Activated CD4-positive, alpha-beta T cell treated with anti-CD3 and anti-CD28 coated beads, Interleukin-2, amount 10 ng/mL, durations not matched to agents 7 days and 5 days (primary cell): ENCODE results near the gene PRSS56. TPM values are rescaled to one million over a fixed set of nuclear protein-coding genes. Genes with fewer than 3 reads are reported as not detected.
"Not testable (repeated sequence)": the region's sequence is repeated elsewhere in the genome, so short reads cannot be mapped to it uniquely, and the experiment has no call there.

ENCODE experiments used
- CTCF ChIA-PET: fragments of 350-600 bp; sonication (Branson Sonifier 250); formaldehyde crosslinking; loops from one replicate; lab custom pipeline; 2021; ENCODE audit warnings: antibody characterized with exemption; lab: Charles Lee
- POLR2A ChIA-PET: fragments of 350-600 bp; sonication (Branson Sonifier 250); formaldehyde crosslinking; loops from one replicate; lab custom pipeline; 2021; ENCODE audit warnings: antibody characterized with exemption; lab: Charles Lee
- DNase-seq: peaks from one replicate; pipeline ENCODE4 v3.0.0-alpha.2; 2020
- H3K27ac Mint-ChIP-seq: one replicate; pipeline ENCODE4 v1.8.0; 2021; ENCODE audit warnings: mild to moderate bottlenecking, moderate library complexity, mixed read lengths
- H3K27me3 Mint-ChIP-seq: one replicate; pipeline ENCODE4 v1.8.0; 2021; ENCODE audit warnings: mixed read lengths
- H3K36me3 Mint-ChIP-seq: one replicate; pipeline ENCODE4 v1.8.0; 2021; ENCODE audit warnings: low read depth, mixed read lengths
- H3K4me1 Mint-ChIP-seq: one replicate; pipeline ENCODE4 v1.8.0; 2021; ENCODE audit warnings: mixed read lengths
- H3K4me3 Mint-ChIP-seq: one replicate; pipeline ENCODE4 v1.8.0; 2021; ENCODE audit warnings: mild to moderate bottlenecking, moderate library complexity, mixed read lengths
- H3K9me3 Mint-ChIP-seq: one replicate; pipeline ENCODE4 v1.8.0; 2021; ENCODE audit warnings: mixed read lengths
- total RNA-seq, 2 experiments: library from RNA; stranded (reverse); gene quantifications; one replicate each; pipeline ENCODE4 v1.2.3, GENCODE V29; 2021

PRSS56 gene
- total RNA-seq, 2 experiments from 2014 or later: not detected

DNA sequence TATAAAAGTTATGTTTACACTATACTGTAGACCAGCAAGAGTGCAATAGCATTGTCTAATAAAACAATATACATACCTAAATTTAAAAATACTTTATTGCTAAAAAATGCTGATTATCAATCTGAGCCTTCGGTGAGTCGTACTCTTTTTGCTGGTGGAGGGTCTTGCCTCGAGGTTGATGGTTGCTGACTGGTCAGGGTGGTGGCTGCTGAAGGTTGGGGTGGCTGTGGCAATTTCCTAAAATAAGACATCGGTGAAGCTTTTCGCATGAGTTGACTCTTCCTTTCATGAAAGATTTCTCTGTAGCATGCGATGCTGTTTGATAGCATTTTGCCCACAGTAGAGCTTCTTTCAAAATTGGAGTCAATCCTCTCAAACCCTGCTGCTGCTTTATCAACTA lies 27.8 kb downstream of the PRSS56 start:
- no peak overlapping the region for H3K4me3 Mint-ChIP-seq
- H3K36me3 Mint-ChIP-seq: peaks cover 45% of the 10 kb centered on the region
- DNase-seq: no peak
- H3K9me3 Mint-ChIP-seq: peaks cover 4% of the 10 kb centered on the region
- H3K27me3 Mint-ChIP-seq: no peaks in the 10 kb centered on the region
- POLR2A ChIA-PET: no interaction called here
- no peak overlapping the region for H3K27ac Mint-ChIP-seq
- peaks cover 50% of the 10 kb centered on the region for H3K4me1 Mint-ChIP-seq
- CTCF ChIA-PET: interaction anchor here (1.1 kb wide), 1 partner anchor 15 kb away, joined by 3 read pairs; no protein-coding TSS in a partner anchor

- DNase-seq: no peak
- peaks cover 4% of the 10 kb centered on the region for H3K9me3 Mint-ChIP-seq
- peak overlapping the region; percentile 100 for H3K27ac Mint-ChIP-seq
- ChIA-PET CTCF (interaction anchor here (1.4 to 1.5 kb wide), 2 partner anchors 11 to 718 kb away, joined by 3 to 8 read pairs; partner anchors contain the start of gene CHRNG), POLR2A (no interaction called here)
- H3K27me3 Mint-ChIP-seq: no peaks in the 10 kb centered on the region
- peak overlapping the region; percentile 99 for H3K4me3 Mint-ChIP-seq
- H3K36me3 Mint-ChIP-seq: peaks cover 56% of the 10 kb centered on the region
- H3K4me1 Mint-ChIP-seq: peaks cover 68% of the 10 kb centered on the region
Observed at GRCh38 chr2:232549655-232550353, 29.6 kb downstream of the PRSS56 start.

GRCh38 chr2:232550354-232551249 lies 30.4 kb downstream of the PRSS56 start, which contains the start of the genes EIF4E2 and TIGD1:
EIF4E2 (plus strand) TSS chr2:232550689; CDS start chr2:232550725, 36 bp downstream.
TIGD1 (minus strand) TSS chr2:232550557; CDS start chr2:232549882, 675 bp downstream.
- peaks cover 76% of the 10 kb centered on the region for H3K4me1 Mint-ChIP-seq
- peak; percentile 92 for DNase-seq
- peak within 1 kb of the TSS; percentile 100 for H3K27ac Mint-ChIP-seq
- no peaks in the 10 kb centered on the region for H3K27me3 Mint-ChIP-seq
- peaks cover 4% of the 10 kb centered on the region for H3K9me3 Mint-ChIP-seq
- peak within 1 kb of the TSS; percentile 99 for H3K4me3 Mint-ChIP-seq
- CTCF ChIA-PET: interaction anchor here (0.8 to 1.5 kb wide), 4 partner anchors 12 to 717 kb away, joined by 3 to 8 read pairs (median 3); partner anchors contain the start of genes CHRNG and PRSS56
- POLR2A ChIA-PET: no interaction called here
- peaks cover 59% of the 10 kb centered on the region for H3K36me3 Mint-ChIP-seq

DNA sequence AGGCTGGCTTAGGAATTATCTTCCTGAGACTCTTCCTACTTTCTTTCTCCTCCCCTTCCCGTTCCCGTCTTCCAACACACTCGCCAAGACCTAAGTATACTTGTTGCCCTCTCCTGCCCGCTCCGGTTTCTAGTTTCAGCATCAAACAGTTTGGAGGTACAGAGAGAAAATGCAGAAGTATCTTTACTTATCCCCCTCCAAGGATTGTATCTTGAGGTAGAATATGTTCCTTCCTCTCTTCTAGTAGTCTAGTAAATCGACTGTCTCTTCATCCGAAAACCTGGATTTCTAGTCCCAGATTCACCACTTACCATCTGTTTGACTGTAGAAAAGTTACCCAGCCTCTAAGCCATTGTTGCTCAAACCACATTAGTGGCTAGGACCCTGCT lies 31.1 kb downstream of the PRSS56 start:
- DNase-seq: no peak
- CTCF ChIA-PET: interaction anchor here (0.8 to 1.5 kb wide), 4 partner anchors 12 to 716 kb away, joined by 3 to 8 read pairs (median 3); partner anchors contain the start of genes CHRNG and PRSS56
- H3K27ac Mint-ChIP-seq: peak overlapping the region; percentile 100
- peaks cover 60% of the 10 kb centered on the region for H3K36me3 Mint-ChIP-seq
- H3K27me3 Mint-ChIP-seq: no peaks in the 10 kb centered on the region
- POLR2A ChIA-PET: no interaction called here
- H3K4me1 Mint-ChIP-seq: peaks cover 75% of the 10 kb centered on the region
- peak overlapping the region; percentile 99 for H3K4me3 Mint-ChIP-seq
- H3K9me3 Mint-ChIP-seq: peaks cover 4% of the 10 kb centered on the region

DNA sequence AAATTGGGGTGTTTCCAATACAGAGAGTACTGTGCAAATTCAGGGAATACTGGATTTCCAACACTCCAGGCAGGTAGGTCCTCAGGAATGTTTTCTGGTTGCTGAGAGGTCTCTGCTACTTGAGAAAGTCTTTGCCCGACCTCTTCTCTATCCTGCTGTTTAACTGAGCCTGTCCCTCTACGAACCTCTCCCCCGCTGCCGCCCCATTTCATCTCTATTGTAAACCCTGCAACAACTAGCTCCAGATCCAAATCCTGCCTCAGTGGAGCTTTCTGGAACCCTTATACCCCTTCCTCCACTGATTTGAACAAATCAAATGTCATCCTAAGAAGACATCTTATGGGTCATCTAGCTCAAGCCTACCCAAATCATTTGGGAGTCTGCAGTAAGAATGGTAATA lies 31.6 kb downstream of the PRSS56 start:
- no peak for DNase-seq
- H3K4me3 Mint-ChIP-seq: peak overlapping the region; percentile 99
- CTCF ChIA-PET: no interaction called here
- peak overlapping the region; percentile 100 for H3K27ac Mint-ChIP-seq
- peaks cover 4% of the 10 kb centered on the region for H3K9me3 Mint-ChIP-seq
- peaks cover 73% of the 10 kb centered on the region for H3K4me1 Mint-ChIP-seq
- H3K27me3 Mint-ChIP-seq: no peaks in the 10 kb centered on the region
- POLR2A ChIA-PET: no interaction called here
- peaks cover 61% of the 10 kb centered on the region for H3K36me3 Mint-ChIP-seq

- H3K27me3 Mint-ChIP-seq: no peaks in the 10 kb centered on the region
- ChIA-PET CTCF (no interaction called here), POLR2A (no interaction called here)
- no peak for DNase-seq
- peaks cover 64% of the 10 kb centered on the region for H3K36me3 Mint-ChIP-seq
- H3K9me3 Mint-ChIP-seq: no peaks in the 10 kb centered on the region
- no peak overlapping the region for H3K27ac Mint-ChIP-seq
- H3K4me1 Mint-ChIP-seq: peaks cover 43% of the 10 kb centered on the region
- H3K4me3 Mint-ChIP-seq: no peak overlapping the region
Observed at GRCh38 chr2:232556426-232556825, 36.2 kb downstream of the PRSS56 start.

GRCh38 chr2:232562515-232563151 lies 42.4 kb downstream of the PRSS56 start:
- no peak for DNase-seq
- POLR2A ChIA-PET: no interaction called here
- CTCF ChIA-PET: interaction anchor here (0.6 to 1.5 kb wide), 8 partner anchors 15 to 1262 kb away, joined by 3 to 4 read pairs (median 3); no protein-coding TSS in a partner anchor
- Mint-ChIP-seq H3K4me1 (no peaks in the 10 kb centered on the region), H3K27me3 (no peaks in the 10 kb centered on the region), H3K9me3 (no peaks in the 10 kb centered on the region), H3K4me3 (no peak overlapping the region), H3K36me3 (peaks cover 58% of the 10 kb centered on the region), H3K27ac (no peak overlapping the region)

GRCh38 chr2:232563580-232563979 lies 43.4 kb downstream of the PRSS56 start:
- H3K36me3 Mint-ChIP-seq: peaks cover 58% of the 10 kb centered on the region
- DNase-seq: no peak
- POLR2A ChIA-PET: no interaction called here
- H3K4me1 Mint-ChIP-seq: no peaks in the 10 kb centered on the region
- H3K27me3 Mint-ChIP-seq: no peaks in the 10 kb centered on the region
- CTCF ChIA-PET: interaction anchor here (0.8 to 1.3 kb wide), 4 partner anchors 14 to 42 kb away, joined by 3 to 4 read pairs (median 4); no protein-coding TSS in a partner anchor
- H3K9me3 Mint-ChIP-seq: no peaks in the 10 kb centered on the region
- no peak overlapping the region for H3K27ac Mint-ChIP-seq
- H3K4me3 Mint-ChIP-seq: no peak overlapping the region

DNA sequence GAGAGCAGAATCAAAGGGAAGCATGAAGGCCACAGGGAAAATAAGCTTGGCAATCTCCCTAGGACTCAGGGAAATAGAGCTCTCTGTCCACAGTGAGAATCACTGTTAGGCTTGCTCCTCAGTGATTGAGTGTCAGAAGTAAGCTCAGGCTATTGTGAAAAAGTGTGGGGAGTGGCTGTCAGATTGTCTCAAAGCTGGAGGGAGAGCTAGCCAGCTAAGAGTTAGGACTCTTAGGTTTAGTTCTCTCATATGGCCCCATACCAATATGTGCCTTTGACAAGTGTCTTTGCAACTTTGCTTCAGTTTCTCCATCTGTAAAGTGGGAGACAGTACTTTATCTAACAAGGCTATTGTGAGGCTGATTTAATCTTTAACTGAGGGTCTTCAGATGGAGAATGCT lies 47.5 kb downstream of the PRSS56 start:
- Mint-ChIP-seq H3K36me3 (peaks cover 45% of the 10 kb centered on the region), H3K4me3 (no peak overlapping the region), H3K4me1 (no peaks in the 10 kb centered on the region), H3K27me3 (no peaks in the 10 kb centered on the region), H3K9me3 (no peaks in the 10 kb centered on the region), H3K27ac (no peak overlapping the region)
- POLR2A ChIA-PET: no interaction called here
- CTCF ChIA-PET: no interaction called here
- DNase-seq: no peak

- ChIA-PET POLR2A (no interaction called here), CTCF (no interaction called here)
- Mint-ChIP-seq H3K27me3 (no peaks in the 10 kb centered on the region), H3K36me3 (peaks cover 41% of the 10 kb centered on the region), H3K4me3 (no peak overlapping the region), H3K27ac (no peak overlapping the region), H3K4me1 (no peaks in the 10 kb centered on the region), H3K9me3 (no peaks in the 10 kb centered on the region)
- no peak for DNase-seq
Observed at GRCh38 chr2:232568161-232568560, 48.0 kb downstream of the PRSS56 start.

GRCh38 chr2:232569541-232569940 lies 49.4 kb downstream of the PRSS56 start:
- H3K4me1 Mint-ChIP-seq: no peaks in the 10 kb centered on the region
- no peaks in the 10 kb centered on the region for H3K27me3 Mint-ChIP-seq
- DNase-seq: no peak
- peak overlapping the region; percentile 38 for H3K27ac Mint-ChIP-seq
- no peak overlapping the region for H3K4me3 Mint-ChIP-seq
- H3K9me3 Mint-ChIP-seq: no peaks in the 10 kb centered on the region
- peaks cover 41% of the 10 kb centered on the region for H3K36me3 Mint-ChIP-seq
- ChIA-PET POLR2A (no interaction called here), CTCF (no interaction called here)

GRCh38 chr2:232570481-232570880 lies 50.3 kb downstream of the PRSS56 start:
- DNase-seq, H3K27ac Mint-ChIP-seq, H3K4me3 Mint-ChIP-seq, H3K9me3 Mint-ChIP-seq, H3K27me3 Mint-ChIP-seq, H3K4me1 Mint-ChIP-seq, POLR2A ChIA-PET: not testable (repeated sequence)
- CTCF ChIA-PET: interaction anchor here (1.0 to 1.7 kb wide), 4 partner anchors 10 to 35 kb away, joined by 3 read pairs; no protein-coding TSS in a partner anchor
- peaks cover 34% of the 10 kb centered on the region for H3K36me3 Mint-ChIP-seq
